ENCODE results near the gene GPI.

GRCh38 chr19:34359140-34359953 lies 5.6 kb upstream of the GPI start:
- TF ChIP-seq CTCF (IDR thresholded peaks at IDR 0.05; ENCODE audit: extremely low read depth in 1 of 2, insufficient read depth in 1 of 2, low read depth in 1 of 2, low read length in 2 of 2) (peak; percentile 59 to 83), EZH2 (IDR thresholded peaks at IDR 0.05; ENCODE audit: borderline replicate concordance, low read depth, low read length, severe bottlenecking) (no peak), MAX (IDR thresholded peaks at IDR 0.05; ENCODE audit: insufficient read depth, insufficient read length) (peak; percentile 91), POLR2A (IDR thresholded peaks at IDR 0.05; ENCODE audit: low read depth, low read length) (peak; percentile 88), POLR2AphosphoS5 (IDR thresholded peaks at IDR 0.05; ENCODE audit: insufficient read depth, low read depth, low read length) (peak; percentile 86)
